Measurements from ENCODE around the gene KRTAP6-2. TPM values are rescaled to one million over a fixed set of nuclear protein-coding genes. Genes with fewer than 3 reads are reported as not detected.

Gene KRTAP6-2
- not detected in 2 replicates for polyA plus RNA-seq (2012; rRNA removed)
- polyA plus RNA-seq (2012; cell fraction: cytosol; rRNA removed) = not detected in 2 replicates
- not detected in 2 replicates for polyA plus RNA-seq (2012; cell fraction: nucleus; rRNA removed)

GRCh38 chr21:30598802-30599201 lies at the start of gene KRTAP6-2:
Gene KRTAP6-2 (minus strand): TSS chr21:30598902. CDS start chr21:30598874, 28 bp downstream.
- CTCF ChIA-PET = no interaction called here
- no peaks in the 10 kb centered on the region for H3K9me2 ChIP-seq
- no peaks in the 10 kb centered on the region for H3F3A ChIP-seq (replicated peaks; ENCODE audit: insufficient read depth)
- no peak within 1 kb of the TSS for H2AFZ ChIP-seq (ENCODE audit: low read depth)
- no peak within 1 kb of the TSS for H3K4me2 ChIP-seq
- no peak within 1 kb of the TSS for H3K4me3 ChIP-seq (ENCODE audit: low read depth in 2 of 2, low read length in 1 of 2)
- H3K27me3 ChIP-seq (ENCODE audit: insufficient read depth) = no peaks in the 10 kb centered on the region
- no peaks in the 10 kb centered on the region for H4K20me1 ChIP-seq (ENCODE audit: insufficient read depth)
- no peaks in the 10 kb centered on the region for H3K36me3 ChIP-seq (replicated peaks in 1 of 2; ENCODE audit: control insufficient read depth in 1 of 2, insufficient read depth in 2 of 2, low read length in 1 of 2)
- H3K79me2 ChIP-seq (ENCODE audit: insufficient read depth) = no peaks in the 10 kb centered on the region
- no CpG with 5 or more reads among the region's 6 CpGs for WGBS (ENCODE audit: low lambda C conversion rate)
- DNase-seq = no peak
- POLR2A ChIA-PET = no interaction called here
- no peak for TF ChIP-seq REST (IDR thresholded peaks at IDR 0.05; ENCODE audit: low read depth, low read length)
- TF ChIP-seq GABPA (IDR thresholded peaks at IDR 0.05; ENCODE audit: low read depth) = no peak
- TF ChIP-seq RFX5 (IDR thresholded peaks at IDR 0.05; ENCODE audit: low read length) = no peak
- no peak for TF ChIP-seq RAD21 (IDR thresholded peaks at IDR 0.05; ENCODE audit: low read length)
- TF ChIP-seq GATA2 (CRISPR knock-in tag; IDR thresholded peaks at IDR 0.05) = no peak
- no peak for TF ChIP-seq FOSL2 (IDR thresholded peaks at IDR 0.05; ENCODE audit: borderline replicate concordance, low read depth)
- TF ChIP-seq SMC3 (IDR thresholded peaks at IDR 0.05; ENCODE audit: low read depth, low read length) = no peak
- no peak for TF ChIP-seq YY1 (IDR thresholded peaks at IDR 0.05; ENCODE audit: low read depth)
- TF ChIP-seq MEF2A (IDR thresholded peaks at IDR 0.05; ENCODE audit: borderline replicate concordance, low read depth) = no peak
- TF ChIP-seq FOXJ3 (CRISPR knock-in tag; IDR thresholded peaks at IDR 0.05) = no peak
- no peak for TF ChIP-seq JUND (IDR thresholded peaks at IDR 0.05)
- TF ChIP-seq CTCF (IDR thresholded peaks at IDR 0.05) = no peak
- TF ChIP-seq EZH2phosphoT487 (IDR thresholded peaks at IDR 0.05; ENCODE audit: borderline replicate concordance, low read depth) = no peak
- no peak for TF ChIP-seq USF2 (IDR thresholded peaks at IDR 0.05; ENCODE audit: borderline replicate concordance, low read depth, low read length)
- no peak for TF ChIP-seq USF1 (IDR thresholded peaks at IDR 0.05; ENCODE audit: borderline replicate concordance, low read depth)
- TF ChIP-seq ELF1 (IDR thresholded peaks at IDR 0.05) = no peak
- H3K4me1 ChIP-seq (ENCODE audit: control insufficient read depth in 1 of 2, insufficient read depth in 2 of 2, low read depth in 1 of 2, low read length in 1 of 2) = no peaks in the 10 kb centered on the region
- H3K27ac ChIP-seq (ENCODE audit: low read depth in 2 of 2, low read length in 1 of 2) = no peak within 1 kb of the TSS
- no peaks in the 10 kb centered on the region for H3K9me3 ChIP-seq
- H3K9ac ChIP-seq = no peak within 1 kb of the TSS
